Fibroblast of the conjunctiva (primary cell): ENCODE results near the gene RALA.
"Not testable (repeated sequence)": the region's sequence is repeated elsewhere in the genome, so short reads cannot be mapped to it uniquely, and the experiment has no call there.

Experiments used
- DNase-seq: peaks from one replicate; pipeline ENCODE4 v3.0.0-alpha.2; 2010; ENCODE audit warnings: low read depth

The RALA gene

GRCh38 chr7:39645482-39646407, 22.4 kb downstream of the RALA start:
- no peak for DNase-seq

- DNase-seq, result no peak
These were observed 24.4 kb downstream of the RALA start for GRCh38 chr7:39647816-39648215.

DNA sequence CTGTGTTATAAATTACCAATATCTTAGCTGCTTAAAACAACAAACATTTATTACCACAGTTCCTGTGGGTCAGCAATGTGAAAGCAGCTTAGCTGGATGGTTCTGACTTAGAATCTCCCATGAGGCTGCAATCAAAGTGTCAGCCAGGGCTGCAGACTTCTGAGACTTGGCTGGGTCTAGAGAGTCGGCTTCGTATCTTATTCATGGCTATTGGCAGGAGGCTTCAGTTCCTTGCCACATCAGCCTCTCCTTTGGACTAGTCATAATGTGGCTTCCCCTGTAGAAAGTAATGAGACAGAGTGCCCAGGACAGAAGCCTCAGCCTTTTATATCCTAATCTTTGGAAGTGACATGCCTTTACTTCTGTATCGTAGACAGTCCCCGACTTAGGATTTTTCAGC, 27.3 kb downstream of the RALA start:
- DNase-seq, result peak; percentile 37

- no peak for DNase-seq
These were observed 27.9 kb downstream of the RALA start for GRCh38 chr7:39651265-39651664.

DNA sequence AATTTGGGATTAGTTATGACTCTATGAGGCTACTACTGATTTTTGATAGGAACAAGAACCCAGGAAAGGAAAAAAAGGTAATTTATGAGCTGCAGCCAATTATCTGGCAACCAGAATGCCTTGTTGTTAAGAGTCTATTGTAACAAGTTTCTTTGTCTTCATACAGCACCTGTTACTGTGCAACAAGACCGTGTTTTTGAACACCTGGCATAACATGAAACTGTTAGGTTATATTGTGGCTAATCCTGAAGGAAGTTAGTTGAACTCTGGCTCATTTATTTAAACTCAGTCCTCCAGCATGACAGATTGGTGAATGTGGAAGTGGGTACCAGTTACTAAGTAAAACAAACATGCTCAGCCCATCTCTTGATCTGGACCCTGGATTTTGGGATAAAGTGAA, 33.0 kb downstream of the RALA start:
- no peak for DNase-seq

DNA sequence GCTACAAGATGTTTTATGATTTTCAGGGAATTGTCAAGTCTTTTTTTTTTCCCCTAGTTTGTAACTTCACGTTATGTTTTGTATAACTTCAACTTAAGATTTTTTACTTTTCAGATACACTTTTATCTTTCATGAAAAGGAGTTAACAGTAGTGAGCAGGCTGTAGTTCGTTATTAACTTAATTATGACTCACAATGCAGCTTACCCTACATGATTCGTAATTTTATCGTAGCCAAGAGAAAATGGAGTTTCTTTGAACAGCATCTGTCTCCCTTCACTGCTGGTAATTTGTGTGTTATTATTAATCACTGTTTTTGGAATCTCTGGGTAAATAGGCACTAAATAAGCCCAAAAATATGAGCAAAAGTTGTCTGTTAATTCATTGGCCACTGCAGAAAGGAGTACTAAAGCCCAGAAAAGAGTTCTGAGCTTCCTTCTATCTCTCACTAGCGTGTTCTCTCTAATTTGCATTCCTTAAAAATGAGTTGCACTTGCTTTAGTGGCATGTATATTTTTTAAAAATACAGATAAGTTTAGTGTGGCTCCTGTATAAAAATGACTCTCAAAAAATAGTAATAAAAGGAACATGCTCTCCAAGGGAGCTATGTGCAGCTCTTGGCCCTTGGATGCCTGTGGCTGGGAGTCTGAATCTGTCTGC, 36.1 kb downstream of the RALA start:
- no peak for DNase-seq

GRCh38 chr7:39661960-39662359, 38.6 kb downstream of the RALA start:
- DNase-seq, result no peak

GRCh38 chr7:39663263-39663662, 39.9 kb downstream of the RALA start:
- DNase-seq, result no peak

GRCh38 chr7:39664057-39664456, 40.7 kb downstream of the RALA start:
- no peak for DNase-seq

- DNase-seq, result no peak
These were observed 41.2 kb downstream of the RALA start for GRCh38 chr7:39664585-39664984.

- DNase-seq, result no peak
These were observed 43.2 kb downstream of the RALA start for GRCh38 chr7:39666562-39666961.

GRCh38 chr7:39667341-39667923, 44.1 kb downstream of the RALA start:
- no peak for DNase-seq

GRCh38 chr7:39668280-39668679, 44.9 kb downstream of the RALA start:
- DNase-seq, result not testable (repeated sequence)

DNA sequence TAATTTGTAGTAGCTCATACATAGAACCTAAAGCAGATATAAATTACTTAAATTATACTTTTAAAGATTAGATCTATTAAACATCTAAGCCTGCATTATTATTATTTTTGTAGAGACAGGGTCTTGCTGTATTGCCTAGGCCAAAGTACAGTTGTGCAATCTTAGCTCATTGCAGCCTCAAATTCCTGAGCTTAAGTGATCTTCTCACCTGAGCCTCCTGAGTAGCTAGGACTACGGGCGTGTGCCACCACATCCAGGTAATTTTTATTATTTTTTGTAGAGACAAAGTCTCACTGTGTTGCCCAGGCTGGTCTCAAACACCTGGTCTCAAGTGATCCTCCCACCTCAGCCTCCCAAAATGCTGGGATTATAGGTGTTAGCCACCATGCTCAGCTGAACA, 46.7 kb downstream of the RALA start:
- no peak for DNase-seq

DNA sequence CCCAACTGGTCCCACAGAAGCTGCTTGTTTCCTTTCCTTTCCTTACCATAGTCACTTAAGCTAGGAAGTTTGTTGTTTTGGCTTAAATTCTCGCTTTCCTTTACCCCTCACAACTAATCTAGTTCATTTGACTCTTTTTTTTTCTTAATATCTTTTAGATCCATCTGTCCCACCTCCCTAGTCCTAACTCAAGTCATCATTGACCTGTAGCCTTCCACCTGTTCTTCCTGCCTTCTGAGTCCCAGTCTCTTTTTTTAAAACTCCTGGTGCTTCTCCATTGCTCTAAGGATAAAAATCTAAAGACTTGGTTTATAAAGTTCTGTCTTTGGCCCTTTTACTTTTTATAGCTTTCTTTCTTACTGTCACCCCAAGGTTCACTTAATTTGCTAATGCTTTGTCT, 47.6 kb downstream of the RALA start:
- no peak for DNase-seq

DNA sequence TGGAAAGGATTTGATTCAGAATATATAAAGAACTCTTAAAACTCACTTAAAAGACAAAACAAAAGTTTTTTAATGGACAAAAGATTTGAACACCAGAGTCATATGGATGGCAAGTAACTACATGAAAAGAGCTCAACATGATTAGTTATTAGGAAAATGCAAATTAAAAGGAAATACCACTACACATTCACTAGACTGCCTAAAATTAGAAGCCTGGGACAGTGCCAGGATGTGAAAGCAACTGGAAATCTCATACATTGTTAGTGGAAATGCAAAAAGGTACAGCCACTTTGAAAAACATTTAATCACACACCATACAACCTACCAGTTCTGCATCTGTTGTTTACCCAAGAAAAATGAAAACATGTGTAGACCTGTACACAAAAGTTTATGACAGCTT, 48.8 kb downstream of the RALA start:
- no peak for DNase-seq

GRCh38 chr7:39673868-39674267, 50.5 kb downstream of the RALA start:
- DNase-seq, result no peak

- DNase-seq, result no peak
These were observed 51.0 kb downstream of the RALA start for GRCh38 chr7:39674406-39674805.

GRCh38 chr7:39676346-39676745, 53.0 kb downstream of the RALA start:
- no peak for DNase-seq

DNA sequence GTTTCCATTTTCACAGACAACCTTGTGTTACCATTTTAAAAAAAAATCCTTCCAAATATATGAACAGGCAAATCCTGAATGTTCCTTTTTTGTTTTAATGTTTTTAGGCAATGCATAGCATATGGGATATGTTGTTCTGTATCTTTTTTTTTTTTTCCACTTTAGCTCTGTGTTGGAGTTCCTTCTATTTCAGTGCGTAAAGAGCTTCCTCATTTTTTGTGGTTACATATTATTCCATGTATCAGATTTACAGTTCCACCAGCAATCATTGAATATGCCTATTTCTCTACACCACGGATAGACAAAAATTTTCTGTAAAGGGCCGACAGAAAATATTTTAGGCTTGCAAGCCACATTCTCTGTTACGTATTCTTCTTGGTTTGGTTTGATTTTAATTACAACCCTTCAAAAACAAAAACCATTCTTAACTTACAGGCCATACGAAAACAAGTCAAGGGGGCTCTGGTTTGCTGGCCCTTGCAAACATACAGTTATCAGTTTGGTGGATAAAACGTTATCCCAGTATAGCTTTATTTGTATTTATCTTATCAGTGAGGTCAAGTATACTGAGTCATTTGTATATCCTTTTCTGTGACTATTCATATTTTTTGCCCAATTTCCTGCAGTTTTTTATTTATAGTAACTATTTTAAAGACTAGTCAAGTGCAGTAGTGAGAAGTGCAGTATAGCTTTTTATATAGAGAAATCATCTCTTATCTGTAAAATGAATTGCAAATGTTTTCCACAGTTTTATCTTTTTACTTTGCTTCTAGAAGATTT, 55.7 kb downstream of the RALA start:
- no peak for DNase-seq

GRCh38 chr7:39679874-39680273, 56.5 kb downstream of the RALA start:
- DNase-seq, result not testable (repeated sequence)

- DNase-seq, result no peak
These were observed 58.6 kb downstream of the RALA start for GRCh38 chr7:39681887-39682441.
